Mucosa of descending colon (tissue), 3 donors: ENCODE measurements around the gene ADORA2A. TPM values are rescaled to one million over a fixed set of nuclear protein-coding genes. Genes with fewer than 3 reads are reported as not detected.
A peak's percentile ranks its signal among the peaks of the same experiment; 100 is the strongest.

Experiments
- ATAC-seq: fragments of 200-7000 bp; cut with Tn5 transposase; one replicate; pipeline ENCODE4 v1.9.1; 2020; ENCODE audit warnings: mild to moderate bottlenecking, moderate library complexity
- DNase-seq, 3 donors: peaks; one replicate each; pipeline ENCODE4 v3.0.0-alpha.2; 2020
- H3K36me3 ChIP-seq: fragments of 200-600 bp; one replicate; pipeline ENCODE4 v1.8.0; 2021; ENCODE audit warnings: low read depth, mild to moderate bottlenecking
- H3K4me1 ChIP-seq: fragments of 200-600 bp; one replicate; pipeline ENCODE4 v1.8.0; 2021; ENCODE audit warnings: low read depth, mild to moderate bottlenecking
- H3K4me3 ChIP-seq: fragments of 200-600 bp; one replicate; pipeline ENCODE4 v1.8.0; 2021; ENCODE audit warnings: mild to moderate bottlenecking
- H3K9me3 ChIP-seq: fragments of 200-600 bp; one replicate; pipeline ENCODE4 v1.8.0; 2021; ENCODE audit warnings: mild to moderate bottlenecking
- CTCF ChIP-seq: fragments of 200-600 bp; IDR thresholded peaks from one replicate; pipeline ENCODE4 v1.8.0; 2022; ENCODE audit warnings: antibody characterized with exemption, mild to moderate bottlenecking
- intact Hi-C, 2 donors: fragments of 100-400 bp; cut with DNase I in 1 of 2; cut with micrococcal nuclease in 1 of 2; formaldehyde crosslinking; loops; one replicate each; pipeline versions ENCODE4 v1.11.0 to v1.11.1; 2022; cut with DNase I, micrococcal nuclease
- total RNA-seq, 3 donors: library from RNA; stranded (reverse); fragmentation: NEBNext Ultra II Directional in 2 of 3; extraction: Animal tissue kit (Norgen Biotek cat#: 25700) in 2 of 3; gene quantifications; one replicate each; pipeline versions ENCODE4 v1.2.1 to v1.2.4, GENCODE V29; 2021 to 2023
- donor health status: DM: no; HTN: no; CAD: no; lungs with moderate emphysema.
- donor health status: DM: no; HTN: no; CAD: no.
- donor health status: DM: no; HTN: yes; CAD: no.

The ADORA2A gene
- total RNA-seq, 3 donors from 2014 or later = 2.1 to 4.0 (median 3.6) TPM

- DNase-seq = no peak
- Histone ChIP-seq H3K4me3 (no peak overlapping the region), H3K9me3 (no peaks in the 10 kb centered on the region), H3K36me3 (no peaks in the 10 kb centered on the region), H3K4me1 (no peaks in the 10 kb centered on the region)
- no peak for TF ChIP-seq CTCF
- intact Hi-C loops = no loop called here
- ATAC-seq = no peak
These were observed 14.1 kb upstream of the ADORA2A start for GRCh38 chr22:24413271-24413670.

GRCh38 chr22:24413736-24414385, 13.5 kb upstream of the ADORA2A start:
- DNase-seq (peak in 1 of 3 donors; percentile 12), ATAC-seq (no peak)
- H3K9me3 ChIP-seq = no peaks in the 10 kb centered on the region
- H3K4me1 ChIP-seq = no peaks in the 10 kb centered on the region
- no peak overlapping the region for H3K4me3 ChIP-seq
- intact Hi-C loops = no loop called here
- no peak for TF ChIP-seq CTCF
- H3K36me3 ChIP-seq = no peaks in the 10 kb centered on the region

- TF ChIP-seq CTCF = no peak
- Histone ChIP-seq H3K9me3 (no peaks in the 10 kb centered on the region), H3K4me3 (no peak overlapping the region), H3K36me3 (no peaks in the 10 kb centered on the region), H3K4me1 (no peaks in the 10 kb centered on the region)
- DNase-seq (no peak), ATAC-seq (no peak)
- intact Hi-C loops = no loop called here
These were observed 12.9 kb upstream of the ADORA2A start for GRCh38 chr22:24414523-24414922.

GRCh38 chr22:24414984-24415945, 12.1 kb upstream of the ADORA2A start:
- peak; percentile 4 for ATAC-seq
- no peak overlapping the region for H3K4me3 ChIP-seq
- DNase-seq = no peak
- no peaks in the 10 kb centered on the region for H3K9me3 ChIP-seq
- no peak for TF ChIP-seq CTCF
- H3K36me3 ChIP-seq = no peaks in the 10 kb centered on the region
- no peaks in the 10 kb centered on the region for H3K4me1 ChIP-seq
- intact Hi-C loops = no loop called here

GRCh38 chr22:24416095-24416494, 11.3 kb upstream of the ADORA2A start:
- Histone ChIP-seq H3K36me3 (no peaks in the 10 kb centered on the region), H3K4me3 (no peak overlapping the region), H3K4me1 (no peaks in the 10 kb centered on the region), H3K9me3 (no peaks in the 10 kb centered on the region)
- ATAC-seq = no peak
- no peak for DNase-seq
- intact Hi-C loops = no loop called here
- TF ChIP-seq CTCF = no peak
